GM18498 (cell line): ENCODE measurements around the gene ZNF526.

ENCODE experiments used
- ATAC-seq: cut with Tn5 transposase; IDR thresholded peaks from one replicate; pipeline ENCODE4 v1.9.1; 2021; ENCODE audit warnings: mild to moderate bottlenecking, moderate library complexity; ENCODE audit not compliant: unreplicated experiment

ZNF526 gene

GRCh38 chr19:42220751-42221097, 612 bp downstream of the ZNF526 start:
- ATAC-seq = no peak

- no peak for ATAC-seq
Measured at GRCh38 chr19:42224940-42225717, 5.0 kb downstream of the ZNF526 start.

DNA sequence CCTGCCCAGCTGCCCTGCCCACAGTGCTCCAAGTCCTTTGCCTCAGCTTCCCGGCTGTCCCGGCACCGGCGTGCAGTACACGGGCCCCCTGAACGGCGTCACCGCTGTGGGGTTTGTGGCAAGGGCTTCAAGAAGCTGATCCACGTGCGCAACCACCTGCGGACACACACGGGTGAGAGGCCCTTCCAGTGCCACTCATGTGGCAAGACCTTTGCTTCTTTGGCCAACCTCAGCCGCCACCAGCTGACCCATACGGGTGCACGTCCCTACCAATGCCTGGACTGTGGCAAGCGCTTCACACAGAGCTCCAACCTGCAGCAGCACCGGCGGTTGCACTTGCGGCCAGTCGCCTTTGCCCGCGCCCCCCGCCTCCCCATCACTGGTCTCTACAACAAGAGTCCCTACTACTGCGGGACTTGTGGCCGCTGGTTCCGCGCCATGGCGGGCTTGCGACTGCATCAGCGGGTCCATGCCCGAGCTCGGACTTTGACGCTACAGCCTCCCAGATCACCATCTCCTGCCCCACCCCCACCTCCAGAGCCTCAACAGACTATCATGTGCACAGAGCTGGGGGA, 5.7 kb downstream of the ZNF526 start:
- ATAC-seq = no peak

GRCh38 chr19:42226886-42227285, 6.8 kb downstream of the ZNF526 start:
- ATAC-seq = no peak

DNA sequence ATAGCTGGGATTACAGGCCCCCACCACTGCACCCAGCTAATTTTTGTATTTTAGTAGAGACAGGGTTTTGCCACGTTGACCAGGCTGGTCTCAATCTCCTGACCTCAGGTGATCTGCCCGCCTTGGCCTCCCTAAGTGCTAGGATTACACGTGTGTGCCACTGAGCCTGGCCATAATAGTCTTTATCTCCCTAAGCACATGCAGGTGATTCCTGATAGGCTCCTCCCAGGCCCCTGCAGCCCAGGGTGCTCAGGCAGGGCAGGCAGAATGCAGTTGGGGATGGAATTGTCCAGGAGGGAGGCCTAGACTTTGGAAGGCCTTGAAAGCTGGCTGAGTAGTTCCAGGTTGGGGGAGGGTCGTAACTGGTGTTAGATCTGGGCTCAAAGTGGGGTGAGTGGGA, 8.5 kb downstream of the ZNF526 start:
- ATAC-seq = no peak

DNA sequence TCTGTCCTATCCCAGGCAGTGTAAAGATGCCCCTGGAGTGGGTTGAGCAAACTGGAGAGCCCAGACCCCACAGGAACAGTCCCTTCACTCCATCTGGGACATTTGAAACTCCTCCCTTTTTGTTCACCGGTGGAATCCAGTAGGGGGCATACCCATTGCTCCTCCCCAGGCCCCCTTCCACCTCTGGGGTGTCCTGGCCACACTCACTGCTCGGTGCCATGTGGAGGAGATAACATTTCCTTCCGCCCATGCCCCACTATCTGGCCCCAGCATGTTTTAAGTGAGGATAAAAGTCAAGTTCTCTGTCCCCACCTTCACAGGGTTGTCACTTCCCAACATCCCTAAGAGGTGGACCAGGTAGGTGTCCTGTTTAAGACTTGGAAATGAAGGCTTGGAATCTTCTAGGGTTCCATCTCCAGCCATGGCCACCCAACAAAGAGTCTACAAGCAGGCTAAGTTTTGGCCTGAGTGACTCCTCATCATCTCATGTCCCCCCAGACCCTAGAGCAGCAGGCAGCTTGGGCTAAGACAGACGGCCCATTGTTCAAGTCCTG, 9.3 kb downstream of the ZNF526 start:
- ATAC-seq = no peak

GRCh38 chr19:42229855-42230351, 9.8 kb downstream of the ZNF526 start:
- ATAC-seq = no peak

DNA sequence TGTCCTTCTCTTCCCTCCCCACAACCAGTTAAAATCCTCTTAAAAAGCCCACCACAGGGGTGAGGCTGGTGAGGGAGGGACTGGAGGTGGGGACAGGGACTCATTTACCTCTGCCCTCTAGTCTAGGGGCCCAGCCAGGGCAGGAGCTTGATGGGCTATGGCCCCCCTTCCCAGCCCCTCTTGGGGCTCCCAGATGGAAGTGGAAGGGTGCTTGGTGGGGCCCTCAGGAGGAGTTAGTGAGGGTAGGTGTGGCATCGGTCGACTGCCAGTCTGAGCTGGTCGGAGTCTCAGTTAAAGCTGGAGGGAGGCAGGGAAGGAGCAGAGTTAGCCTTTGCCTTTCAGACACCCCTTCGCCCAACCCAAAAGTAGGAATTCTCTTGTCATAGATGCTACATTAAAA, 10.5 kb downstream of the ZNF526 start:
- no peak for ATAC-seq

GRCh38 chr19:42232435-42232834, 12.3 kb downstream of the ZNF526 start:
- ATAC-seq = no peak

DNA sequence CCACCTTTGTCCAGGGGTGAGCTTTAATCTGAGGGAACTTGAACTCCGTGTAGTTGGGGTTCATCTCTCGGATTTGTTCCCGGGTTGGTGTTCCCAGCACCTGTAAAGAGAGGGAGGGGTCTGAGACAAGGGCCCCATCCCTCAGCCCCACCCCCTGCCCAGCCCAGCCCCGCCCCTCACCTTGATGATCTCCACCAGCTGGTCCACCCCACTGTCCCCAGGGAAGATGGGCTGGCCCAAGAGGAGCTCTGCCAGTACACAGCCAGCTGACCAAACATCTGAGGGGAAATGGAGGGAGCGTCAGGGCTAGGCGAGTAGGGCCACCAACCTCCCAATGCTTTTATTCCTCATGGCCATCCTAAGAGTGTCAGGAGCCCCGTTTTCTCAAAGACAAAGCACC, 13.0 kb downstream of the ZNF526 start:
- no peak for ATAC-seq

DNA sequence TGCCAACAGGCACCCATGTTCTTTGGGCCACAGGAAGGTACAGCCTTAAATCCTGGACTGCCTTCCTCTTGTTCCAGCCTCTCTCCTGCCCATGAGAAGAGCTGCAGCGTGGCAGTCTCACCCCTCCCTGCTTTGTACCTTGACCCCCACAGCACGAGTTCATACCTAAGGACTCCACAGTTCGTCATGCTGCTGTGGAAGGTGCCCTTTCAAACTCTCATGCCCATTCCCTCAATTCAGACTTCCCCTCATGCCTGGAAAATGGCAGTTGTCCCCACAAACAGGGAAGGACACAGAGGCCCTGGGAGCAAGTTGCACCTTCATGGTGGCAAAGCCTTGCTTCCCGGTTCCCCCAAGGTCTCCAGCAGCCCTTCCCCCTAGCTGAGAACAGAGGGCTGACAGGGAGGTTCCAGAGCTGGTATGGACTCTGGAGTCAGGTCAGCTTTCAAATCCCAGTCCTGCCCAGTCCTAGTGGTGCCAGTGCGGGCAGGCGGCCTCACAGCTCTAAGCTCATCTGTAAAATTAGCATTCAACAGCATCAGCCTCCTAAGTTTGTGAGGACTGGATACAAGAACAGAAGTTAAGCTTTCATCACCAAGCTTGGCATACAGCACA, 13.7 kb downstream of the ZNF526 start:
- ATAC-seq = no peak

DNA sequence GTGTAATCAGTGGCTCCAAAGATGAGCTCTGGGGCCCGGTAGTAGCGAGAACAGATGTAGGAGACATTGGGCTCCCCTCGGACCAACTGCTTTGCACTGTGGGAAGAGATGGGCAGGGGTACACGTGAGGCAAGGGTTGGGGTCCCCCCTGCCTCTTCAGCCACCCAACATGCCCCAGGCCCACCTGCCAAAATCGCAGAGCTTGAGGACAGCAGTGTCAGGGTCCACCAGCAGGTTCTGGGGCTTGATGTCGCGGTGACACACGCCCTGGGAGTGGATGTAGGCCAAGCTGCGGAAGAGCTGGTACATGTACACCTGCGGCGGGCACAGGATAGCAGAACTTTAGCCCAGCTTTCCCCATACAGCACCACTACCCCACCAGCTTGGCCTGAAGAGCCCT, 14.3 kb downstream of the ZNF526 start:
- no peak for ATAC-seq

DNA sequence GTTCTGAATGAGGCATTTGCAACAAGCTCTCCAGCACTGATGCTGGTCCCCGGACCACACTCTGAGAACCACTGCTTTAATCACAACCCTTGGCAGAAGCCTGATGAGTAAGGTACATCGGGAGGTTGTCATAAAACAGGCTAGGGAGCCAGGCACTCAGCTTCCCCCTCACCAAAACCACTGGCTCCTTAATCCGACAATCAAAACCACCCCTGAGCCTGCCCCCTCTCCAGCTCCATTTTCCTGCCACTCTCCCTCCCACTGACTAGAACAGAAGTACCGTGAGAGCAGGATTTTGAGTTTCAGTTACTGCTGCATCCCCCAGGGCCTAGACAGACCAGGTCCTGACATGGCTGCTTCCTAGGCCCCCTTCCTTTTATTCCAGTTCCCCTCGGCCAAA, 15.1 kb downstream of the ZNF526 start:
- ATAC-seq = no peak

DNA sequence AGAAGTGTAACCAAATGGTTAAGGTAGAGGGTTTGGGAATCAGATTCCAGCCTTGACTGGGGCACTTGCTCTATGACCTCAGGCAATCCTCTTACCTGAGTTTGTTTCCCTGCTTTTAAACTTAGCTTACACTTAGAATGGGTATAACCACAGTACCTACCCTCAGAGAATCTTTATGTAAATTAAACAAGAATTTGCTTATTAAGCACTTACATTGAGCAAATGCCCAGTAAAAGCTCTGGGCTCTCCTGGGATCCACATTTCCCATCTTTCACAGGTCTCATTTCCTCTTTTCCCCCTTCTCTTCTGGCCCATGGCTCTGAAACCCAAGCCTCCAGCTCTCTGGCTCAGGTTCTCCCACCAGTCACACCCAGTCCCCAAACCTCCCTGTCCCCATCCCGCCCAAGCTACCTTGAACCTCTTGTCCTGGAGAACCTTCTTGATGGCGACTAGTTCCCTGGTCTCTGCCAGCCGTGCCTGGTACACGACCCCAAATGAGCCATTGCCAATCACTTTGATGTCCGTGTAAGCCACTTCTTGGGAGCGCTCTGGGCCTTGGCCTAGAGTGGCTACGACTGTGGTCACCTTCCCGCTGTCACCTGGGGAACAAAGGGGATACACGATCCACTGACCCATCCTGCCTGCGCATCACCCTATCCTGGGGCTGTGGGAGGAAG, 19.6 kb downstream of the ZNF526 start:
- ATAC-seq = no peak

DNA sequence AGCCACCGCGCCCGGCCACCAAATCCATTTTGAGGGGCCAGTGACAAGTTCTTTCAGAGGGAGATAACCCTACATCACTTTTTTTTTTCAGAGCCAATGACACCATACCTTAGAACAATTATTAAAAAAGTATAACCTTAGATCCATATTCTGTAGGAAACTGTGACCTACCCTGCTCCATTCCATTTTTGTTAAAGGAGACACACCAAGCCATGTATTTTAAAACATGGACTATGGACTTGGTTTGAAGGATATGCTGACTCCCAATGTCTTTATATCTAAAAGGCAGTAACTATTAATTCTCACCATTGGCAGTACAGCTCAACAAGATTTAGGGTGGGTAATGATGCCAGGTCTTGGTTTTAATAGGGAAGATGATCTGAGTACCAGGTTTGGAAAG, 21.2 kb downstream of the ZNF526 start:
- no peak for ATAC-seq

DNA sequence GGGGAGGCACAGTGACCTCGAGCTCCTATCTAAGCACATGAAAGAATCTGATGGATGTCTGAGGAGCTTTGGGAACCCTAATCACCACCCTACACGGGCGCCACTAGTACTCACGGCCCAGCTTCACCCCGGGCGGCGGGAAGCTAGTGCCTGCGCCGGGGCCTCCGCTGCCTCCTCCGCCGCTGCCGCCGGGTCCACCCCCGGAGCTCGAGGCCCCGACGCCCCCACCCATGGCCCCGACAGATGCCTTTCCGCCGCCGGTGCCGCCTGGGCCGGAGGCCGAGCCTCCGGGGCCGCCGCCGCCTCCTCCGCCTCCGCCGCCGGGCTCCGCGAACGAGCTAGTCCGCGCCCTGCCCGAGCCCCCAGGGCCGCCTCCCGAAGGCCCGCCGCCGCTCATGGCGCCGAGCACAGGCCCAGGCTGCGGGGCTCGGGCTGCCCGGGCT, 22.0 kb downstream of the ZNF526 start:
- peak; percentile 0 for ATAC-seq

DNA sequence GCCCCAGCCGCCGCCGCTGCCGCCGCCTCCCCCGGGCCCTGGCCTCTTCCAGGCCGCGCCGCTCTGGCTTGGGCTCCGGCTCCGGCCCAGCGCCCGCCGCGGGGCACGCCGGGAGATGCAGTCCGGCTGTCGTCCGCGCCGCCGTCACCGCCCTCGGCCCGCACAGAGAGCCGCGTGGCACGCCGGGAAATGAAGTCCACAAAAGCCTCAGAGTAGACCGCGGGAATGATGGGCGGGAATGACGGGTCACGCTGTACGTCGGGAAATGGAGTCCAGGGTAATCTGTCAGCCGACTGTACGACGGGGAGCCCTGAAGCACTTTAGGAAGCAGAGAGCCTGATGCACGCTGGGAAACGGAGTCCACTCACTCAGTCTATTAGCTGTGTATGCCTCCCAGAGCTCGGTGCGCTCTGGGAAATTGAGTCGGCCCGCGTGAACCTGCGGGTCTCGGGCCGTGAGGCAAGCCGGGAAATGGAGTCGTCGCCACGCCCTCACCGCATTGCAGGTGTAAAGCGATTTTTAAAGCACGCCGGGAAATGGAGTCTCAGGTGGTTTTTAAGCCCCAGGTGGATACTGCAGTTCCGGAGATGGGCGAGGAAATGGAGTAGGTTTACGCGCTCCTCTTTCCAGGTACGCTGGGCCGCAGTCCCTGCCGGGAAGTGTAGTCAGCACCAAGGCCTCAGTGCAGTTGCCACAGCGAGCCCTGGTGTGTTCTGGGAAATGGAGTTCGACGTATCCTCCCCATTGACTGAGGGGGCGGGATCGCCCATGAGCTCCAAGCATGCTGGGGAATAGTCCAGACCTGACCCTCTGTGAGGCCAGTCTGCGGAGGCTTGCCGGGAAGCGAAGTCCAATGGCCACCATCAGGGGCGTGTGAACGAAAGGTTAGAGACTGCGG, 22.6 kb downstream of the ZNF526 start, which contains the start of gene GSK3A:
Gene GSK3A, minus strand, starts transcription at position 91 of the 898 bp plus-strand sequence. CDS start 137 bp downstream, outside the sequence.
- peak; percentile 66 for ATAC-seq

- peak; percentile 38 for ATAC-seq
Measured at GRCh38 chr19:42244347-42245220, 24.5 kb downstream of the ZNF526 start.

GRCh38 chr19:42245231-42245630, 25.1 kb downstream of the ZNF526 start:
- ATAC-seq = no peak
